Measurements from ENCODE around the gene DPT.

The DPT gene

GRCh38 chr1:168755800-168756418 lies 26.9 kb upstream of the DPT start:
- H3K4me3 ChIP-seq (ENCODE audit: low read depth, low read length): no peak overlapping the region
- no peak for TF ChIP-seq CTCF (conservative IDR thresholded peaks at IDR 0.05; ENCODE audit: low read depth, low read length)
- DNase-seq (ENCODE audit: low read depth): no peak

- TF ChIP-seq CTCF (conservative IDR thresholded peaks at IDR 0.05; ENCODE audit: low read depth, low read length): no peak
- no peak overlapping the region for H3K4me3 ChIP-seq (ENCODE audit: low read depth, low read length)
Observed at GRCh38 chr1:168752171-168752832, 23.3 kb upstream of the DPT start.

GRCh38 chr1:168751195-168751650 lies 22.2 kb upstream of the DPT start:
- DNase-seq (ENCODE audit: low read depth): no peak
- H3K4me3 ChIP-seq (ENCODE audit: low read depth, low read length): no peak overlapping the region
- no peak for TF ChIP-seq CTCF (conservative IDR thresholded peaks at IDR 0.05; ENCODE audit: low read depth, low read length)

More at GRCh38 chr1:168752171-168752832, 23.3 kb upstream of the DPT start:
- DNase-seq (ENCODE audit: low read depth): peak; percentile 1

GRCh38 chr1:168742994-168743650 lies 14.1 kb upstream of the DPT start:
- TF ChIP-seq CTCF (conservative IDR thresholded peaks at IDR 0.05; ENCODE audit: low read depth, low read length): no peak
- no peak for DNase-seq (ENCODE audit: low read depth)
- no peak overlapping the region for H3K4me3 ChIP-seq (ENCODE audit: low read depth, low read length)

- TF ChIP-seq CTCF (conservative IDR thresholded peaks at IDR 0.05; ENCODE audit: low read depth, low read length): no peak
- H3K4me3 ChIP-seq (ENCODE audit: low read depth, low read length): no peak overlapping the region
- DNase-seq (ENCODE audit: low read depth): no peak
Observed at GRCh38 chr1:168742386-168742785, 13.4 kb upstream of the DPT start.

GRCh38 chr1:168739908-168740307 lies 10.9 kb upstream of the DPT start:
- no peak for TF ChIP-seq CTCF (conservative IDR thresholded peaks at IDR 0.05; ENCODE audit: low read depth, low read length)

More at GRCh38 chr1:168739908-168740307, 10.9 kb upstream of the DPT start:
- DNase-seq (ENCODE audit: low read depth): no peak
- no peak overlapping the region for H3K4me3 ChIP-seq (ENCODE audit: low read depth, low read length)
